PC-9 (cell line): Measurements from ENCODE around the gene GJC3. TPM values are rescaled to one million over a fixed set of nuclear protein-coding genes. Genes with fewer than 3 reads are reported as not detected.

Experiments used
- BruUV-seq: library from RNA; stranded (reverse); fragments of 400-500 nt; replicated peaks from 2 replicates; lab custom pipeline; 2021; lab: Mats Ljungman, UMichigan
- CTCF ChIA-PET: fragments of 300-600 bp; sonication (Branson Sonifier 250); formaldehyde crosslinking; loops from one replicate; lab custom pipeline; 2022; ENCODE audit warnings: antibody characterized with exemption; lab: Charles Lee
- POLR2A ChIA-PET: fragments of 300-600 bp; sonication (Branson Sonifier 250); formaldehyde crosslinking; loops from one replicate; lab custom pipeline; 2022; ENCODE audit warnings: antibody characterized with exemption; ENCODE audit not compliant: unreplicated experiment; lab: Charles Lee
- DNase-seq, 2 experiments: peaks; one replicate each; pipeline versions ENCODE4 v3.0.0 to v3.0.0-alpha.2; 2015 to 2022; ENCODE audit warnings: mixed read lengths in 1 of 2
- H2AFZ ChIP-seq: fragments of 200-600 bp; sonication (generic); 2 replicates; pipeline ENCODE4 v1.8.1; 2017; ENCODE audit warnings: antibody characterized with exemption
- H3F3A ChIP-seq: fragments of 200-600 bp; sonication (generic); 2 replicates; pipeline ENCODE4 v1.8.1; 2017; ENCODE audit warnings: antibody characterized with exemption, mild to moderate bottlenecking, low read depth; ENCODE audit not compliant: insufficient read depth
- H3K27ac ChIP-seq: fragments of 200-600 bp; sonication (generic); 2 replicates; pipeline ENCODE4 v1.6.1; 2016; ENCODE audit warnings: mixed run types
- H3K27me3 ChIP-seq: fragments of 200-600 bp; sonication (generic); 2 replicates; pipeline ENCODE4 v1.6.1; 2016; ENCODE audit warnings: low read depth, mixed run types; ENCODE audit not compliant: insufficient read depth
- H3K36me3 ChIP-seq: fragments of 200-600 bp; sonication (generic); 2 replicates; pipeline ENCODE4 v1.6.1; 2016; ENCODE audit warnings: low read depth, mixed run types
- H3K4me1 ChIP-seq: fragments of 200-600 bp; sonication (generic); replicated peaks from 2 replicates; pipeline ENCODE4 v1.6.1; 2016; ENCODE audit warnings: mixed run types; ENCODE audit not compliant: insufficient read depth
- H3K4me2 ChIP-seq: fragments of 200-600 bp; sonication (generic); 2 replicates; pipeline ENCODE4 v1.6.1; 2017; ENCODE audit warnings: mixed run types
- H3K4me3 ChIP-seq: fragments of 200-600 bp; sonication (generic); 2 replicates; pipeline ENCODE4 v1.6.1; 2016; ENCODE audit warnings: mixed run types
- H3K79me2 ChIP-seq: fragments of 200-600 bp; sonication (generic); 2 replicates; pipeline ENCODE4 v1.6.1; 2017; ENCODE audit warnings: low read depth, mixed run types
- H3K9me2 ChIP-seq: fragments of 200-600 bp; sonication (generic); 2 replicates; pipeline ENCODE4 v1.8.1; 2017; ENCODE audit warnings: mild to moderate bottlenecking; ENCODE audit not compliant: insufficient read depth
- H3K9me3 ChIP-seq: fragments of 200-600 bp; sonication (generic); 2 replicates; pipeline ENCODE4 v1.8.1; 2016; ENCODE audit warnings: low read depth; ENCODE audit not compliant: insufficient read depth
- H4K20me1 ChIP-seq: fragments of 200-600 bp; sonication (generic); 2 replicates; pipeline ENCODE4 v1.8.1; 2017; ENCODE audit not compliant: insufficient read depth
- EZH2 ChIP-seq: fragments of 200-600 bp; sonication (generic); IDR thresholded peaks from 2 replicates; pipeline ENCODE4 v1.8.0; 2017; ENCODE audit warnings: antibody characterized with exemption, low read depth
- intact Hi-C: fragments of 100-400 bp; cut with micrococcal nuclease; formaldehyde crosslinking; loops from one replicate; pipeline ENCODE4 v1.10.0; 2022; ENCODE audit not compliant: unreplicated experiment
- total RNA-seq: library from RNA; stranded (reverse); gene quantifications from 2 replicates; pipeline ENCODE4 v1.2.3, GENCODE V29; 2021
- TF ChIP-seq, protein P1 (sequence below): fragments of 200-600 bp; sonication (generic); conservative IDR thresholded peaks from 2 replicates; pipeline ENCODE4 v1.6.1; 2017; ENCODE audit warnings: mixed run types, antibody characterized with exemption, mild to moderate bottlenecking, moderate library complexity

GJC3 gene
- total RNA-seq, 1 experiment from 2014 or later: not detected

DNA sequence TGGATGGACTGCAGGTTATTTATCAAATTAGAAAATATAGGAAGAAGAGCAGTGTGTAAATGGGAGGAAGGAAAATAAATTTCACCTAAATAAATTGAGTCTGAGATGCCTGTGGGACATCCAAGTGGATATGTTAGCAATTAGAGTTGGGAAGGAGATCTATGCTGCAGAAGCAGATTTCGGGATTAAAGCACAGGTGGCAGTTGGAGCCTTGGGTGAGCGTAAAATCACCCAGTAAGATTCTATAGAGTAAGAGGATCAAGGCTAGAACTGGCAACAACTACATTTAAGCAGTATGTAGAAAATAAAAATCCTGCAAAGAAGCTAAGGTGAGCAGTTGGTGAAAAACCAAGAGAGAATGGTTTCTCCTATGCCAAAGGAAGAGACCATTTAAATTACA is 18.4 kb downstream of the GJC3 start:
- Histone ChIP-seq H3K4me2 (no peak overlapping the region), H2AFZ (no peak overlapping the region), H3K79me2 (peaks cover 27% of the 10 kb centered on the region), H3K9me3 (no peaks in the 10 kb centered on the region), H3K4me3 (no peak overlapping the region), H3F3A (peaks cover 12% of the 10 kb centered on the region; the same call in 1 of the 2 replicates), H4K20me1 (peaks cover 48% of the 10 kb centered on the region), H3K36me3 (peaks cover 16% of the 10 kb centered on the region), H3K27ac (no peak overlapping the region), H3K27me3 (no peaks in the 10 kb centered on the region), H3K9me2 (no peaks in the 10 kb centered on the region), H3K4me1 (no peaks in the 10 kb centered on the region)
- BruUV-seq: no TSS peak
- CTCF ChIA-PET: no interaction called here
- no peak for DNase-seq
- intact Hi-C loops: no loop called here
- TF ChIP-seq EZH2: no peak
- TF ChIP-seq, protein P1, sequence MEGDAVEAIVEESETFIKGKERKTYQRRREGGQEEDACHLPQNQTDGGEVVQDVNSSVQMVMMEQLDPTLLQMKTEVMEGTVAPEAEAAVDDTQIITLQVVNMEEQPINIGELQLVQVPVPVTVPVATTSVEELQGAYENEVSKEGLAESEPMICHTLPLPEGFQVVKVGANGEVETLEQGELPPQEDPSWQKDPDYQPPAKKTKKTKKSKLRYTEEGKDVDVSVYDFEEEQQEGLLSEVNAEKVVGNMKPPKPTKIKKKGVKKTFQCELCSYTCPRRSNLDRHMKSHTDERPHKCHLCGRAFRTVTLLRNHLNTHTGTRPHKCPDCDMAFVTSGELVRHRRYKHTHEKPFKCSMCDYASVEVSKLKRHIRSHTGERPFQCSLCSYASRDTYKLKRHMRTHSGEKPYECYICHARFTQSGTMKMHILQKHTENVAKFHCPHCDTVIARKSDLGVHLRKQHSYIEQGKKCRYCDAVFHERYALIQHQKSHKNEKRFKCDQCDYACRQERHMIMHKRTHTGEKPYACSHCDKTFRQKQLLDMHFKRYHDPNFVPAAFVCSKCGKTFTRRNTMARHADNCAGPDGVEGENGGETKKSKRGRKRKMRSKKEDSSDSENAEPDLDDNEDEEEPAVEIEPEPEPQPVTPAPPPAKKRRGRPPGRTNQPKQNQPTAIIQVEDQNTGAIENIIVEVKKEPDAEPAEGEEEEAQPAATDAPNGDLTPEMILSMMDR: no peak
- POLR2A ChIA-PET: no interaction called here

DNA sequence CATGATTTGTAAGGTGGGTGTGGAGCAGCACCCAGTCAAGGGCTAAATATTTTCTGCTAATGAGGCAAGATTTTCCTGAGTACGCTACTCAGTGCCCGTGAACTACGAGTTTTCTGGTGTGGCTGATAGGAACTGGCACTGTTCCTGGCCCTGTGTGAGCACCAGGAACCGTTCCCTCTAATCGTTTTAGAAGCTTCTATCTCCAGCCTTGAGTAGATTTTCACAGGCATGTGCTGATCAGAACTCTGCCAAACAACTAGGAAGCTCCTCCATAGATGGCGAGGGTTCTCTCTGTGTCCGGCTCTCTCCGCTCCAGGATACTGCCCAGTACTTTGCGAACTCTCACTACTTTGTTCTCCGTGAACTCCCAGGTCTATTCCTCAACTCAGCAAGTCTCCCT is 27.8 kb downstream of the GJC3 start:
- no TSS peak for BruUV-seq
- Histone ChIP-seq H2AFZ (no peak overlapping the region), H3K4me1 (no peaks in the 10 kb centered on the region), H4K20me1 (peaks cover 8% of the 10 kb centered on the region), H3K9me3 (no peaks in the 10 kb centered on the region; the same call in 1 of the 2 replicates), H3K9me2 (no peaks in the 10 kb centered on the region), H3F3A (0 out of 2 replicates have a peak, but pooled peaks cover 2% of the 10 kb centered on the region), H3K27me3 (no peaks in the 10 kb centered on the region), H3K4me2 (no peak overlapping the region), H3K79me2 (no peaks in the 10 kb centered on the region), H3K4me3 (no peak overlapping the region), H3K27ac (no peak overlapping the region), H3K36me3 (peaks cover 24% of the 10 kb centered on the region)
- intact Hi-C loops: no loop called here
- POLR2A ChIA-PET: no interaction called here
- DNase-seq: no peak
- TF ChIP-seq EZH2: no peak
- TF ChIP-seq, protein P1: no peak
- CTCF ChIA-PET: no interaction called here

DNA sequence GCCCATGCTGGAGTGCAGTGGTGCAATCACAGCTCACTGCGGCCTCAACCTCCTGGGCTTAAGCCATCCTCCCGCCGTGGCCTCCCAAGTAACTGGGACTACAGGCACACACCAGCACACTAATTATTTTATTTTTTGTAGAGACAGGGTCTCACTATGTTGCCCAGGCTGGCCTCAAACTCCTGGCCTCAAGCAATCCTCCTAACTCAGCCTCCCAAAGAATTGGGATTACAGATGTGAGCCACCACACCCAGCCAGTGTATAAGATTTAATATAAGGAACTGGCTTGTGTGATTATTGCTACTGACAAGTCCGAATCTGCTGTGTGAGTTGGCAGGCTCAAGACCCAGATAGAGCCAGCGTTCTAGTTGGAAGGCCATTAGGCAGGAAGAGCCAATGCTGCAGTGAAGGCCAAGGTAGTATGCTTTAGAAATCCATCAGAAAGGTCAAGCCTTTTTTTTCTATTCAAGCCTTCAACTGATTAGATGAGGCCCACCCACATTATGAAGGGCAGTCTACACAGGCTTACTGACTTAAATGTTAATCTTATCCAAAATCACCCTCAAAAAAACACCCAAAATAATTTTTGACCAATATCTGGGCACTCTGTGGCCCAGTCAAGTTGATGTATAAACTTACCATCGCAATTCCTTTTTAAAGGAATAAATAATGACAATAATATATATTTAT is 29.4 kb downstream of the GJC3 start:
- Histone ChIP-seq H2AFZ (no peak overlapping the region), H3K9me3 (no peaks in the 10 kb centered on the region; the same call in 1 of the 2 replicates), H3K36me3 (peaks cover 24% of the 10 kb centered on the region), H3K4me2 (no peak overlapping the region), H3K4me1 (no peaks in the 10 kb centered on the region), H3K79me2 (no peaks in the 10 kb centered on the region), H3K4me3 (no peak overlapping the region), H3K9me2 (no peaks in the 10 kb centered on the region), H3F3A (no peaks in the 10 kb centered on the region), H3K27me3 (no peaks in the 10 kb centered on the region), H4K20me1 (peaks cover 6% of the 10 kb centered on the region), H3K27ac (no peak overlapping the region)
- BruUV-seq: no TSS peak
- intact Hi-C loops: no loop called here
- no peak for TF ChIP-seq EZH2
- TF ChIP-seq, protein P1: no peak
- no peak for DNase-seq
- ChIA-PET POLR2A (no interaction called here), CTCF (no interaction called here)
